HepG2 (cell line): ENCODE measurements around the gene IL1RAPL2. TPM values are rescaled to one million over a fixed set of nuclear protein-coding genes. Genes with fewer than 3 reads are reported as not detected.

ENCODE experiments used
- ATAC-seq: fragments of 200-7000 bp; cut with Tn5 transposase; 3 replicates; pipeline ENCODE4 v1.9.1; 2020; ENCODE audit warnings: mild to moderate bottlenecking, moderate library complexity
- BruUV-seq: library from RNA; stranded (reverse); fragments of 400-500 nt; replicated peaks from 2 replicates; lab custom pipeline; 2021; lab: Mats Ljungman, UMichigan
- CTCF ChIA-PET: fragments of 300-600 bp; formaldehyde crosslinking; extraction: SDS; loops from one replicate; lab custom pipeline; 2021; ENCODE audit warnings: low total read pairs, inconsistent platforms, low intra/inter-chr PET ratio; lab: Yijun Ruan, JAX
- POLR2A ChIA-PET: fragments of 350-600 bp; sonication (Branson Sonifier 250); formaldehyde crosslinking; loops from one replicate; lab custom pipeline; 2020; ENCODE audit warnings: antibody characterized with exemption, inconsistent platforms; lab: Yijun Ruan, JAX
- DNase-seq: peaks from one replicate; pipeline ENCODE4 v3.0.0-alpha.2; 2015; ENCODE audit warnings: low spot score
- FAIRE-seq: peaks from 3 replicates; lab custom pipeline; 2011; peaks lifted over from hg19 to GRCh38; lab: Jason Lieb, UNC
- H2AFZ ChIP-seq: one replicate; pipeline ENCODE4 v1.6.1; 2011; ENCODE audit warnings: low read length, inconsistent platforms
- H3K27ac ChIP-seq: fragments of 300-600 bp; 3 replicates; pipeline ENCODE4 v1.8.0; 2011; ENCODE audit warnings: mixed run types, mild to moderate bottlenecking, mixed read lengths, low read length, inconsistent platforms; ENCODE audit not compliant: insufficient read depth; ENCODE audit errors: extremely low read length
- H3K27me3 ChIP-seq, 2 experiments: fragments of 200-600 bp in 1 of 2; 2 replicates in 1 of 2; 3 replicates in 1 of 2; pipeline versions ENCODE4 v1.6.0 to v1.8.0; 2011; ENCODE audit warnings: low read length in 2 of 2, mild to moderate bottlenecking in 2 of 2, moderate library complexity in 2 of 2, inconsistent platforms in 1 of 2; ENCODE audit not compliant: insufficient read depth in 2 of 2, control insufficient read depth in 1 of 2
- H3K36me3 ChIP-seq, 2 experiments: fragments of 200-600 bp in 1 of 2; replicated peaks in 1 of 2; 2 replicates in 1 of 2; 3 replicates in 1 of 2; pipeline versions ENCODE4 v1.5.1 to v1.8.0; 2011; ENCODE audit warnings: low read length in 2 of 2, inconsistent platforms in 1 of 2; ENCODE audit not compliant: insufficient read depth in 2 of 2, control insufficient read depth in 1 of 2
- H3K4me1 ChIP-seq: 2 replicates; pipeline ENCODE4 v1.5.1; 2012; ENCODE audit warnings: low read length, inconsistent platforms; ENCODE audit not compliant: insufficient read depth
- H3K4me2 ChIP-seq: 2 replicates; pipeline ENCODE4 v1.6.0; 2011; ENCODE audit warnings: low read depth, low read length, inconsistent platforms
- H3K4me3 ChIP-seq, 3 experiments: fragments of 200-600 bp in 1 of 3; sonication (generic), shearing (Covaris generic) in 1 of 3; replicated peaks in 1 of 3; 2 replicates each; pipeline ENCODE4 v1.5.1; 2011 to 2016; ENCODE audit warnings: low read length in 3 of 3, inconsistent platforms in 2 of 3, low read depth in 2 of 3, mild to moderate bottlenecking in 2 of 3, control low read depth in 1 of 3, mixed read lengths in 1 of 3; ENCODE audit not compliant: insufficient read depth in 1 of 3
- H3K79me2 ChIP-seq: one replicate; pipeline ENCODE4 v1.6.1; 2011; ENCODE audit warnings: low read length, inconsistent platforms; ENCODE audit not compliant: insufficient read depth
- H3K9ac ChIP-seq: 2 replicates; pipeline ENCODE4 v1.6.0; 2011; ENCODE audit warnings: mild to moderate bottlenecking, low read depth, low read length, inconsistent platforms; ENCODE audit not compliant: insufficient read depth
- H3K9me3 ChIP-seq: 2 replicates; pipeline ENCODE4 v1.5.1; 2012; ENCODE audit warnings: mild to moderate bottlenecking, low read length
- H4K20me1 ChIP-seq: 2 replicates; pipeline ENCODE4 v1.6.0; 2011; ENCODE audit warnings: inconsistent platforms, mild to moderate bottlenecking, low read length, moderate library complexity; ENCODE audit not compliant: insufficient read depth
- CBX2 ChIP-seq, 2 experiments: fragments of 200-600 bp in 1 of 2; sonication (generic); formaldehyde crosslinking in 1 of 2; IDR thresholded peaks; 2 replicates each; pipeline versions ENCODE4 v1.7.0 to v1.8.1; 2018 to 2022; ENCODE audit warnings: low read depth in 2 of 2, low read length in 1 of 2, mild to moderate bottlenecking in 1 of 2, missing genetic modification reagents in 1 of 2
- KDM4B ChIP-seq: sonication (generic); formaldehyde crosslinking; IDR thresholded peaks from 2 replicates; pipeline ENCODE4 v1.4.0; 2020; ENCODE audit warnings: missing genetic modification reagents
- MAFF ChIP-seq: IDR thresholded peaks from 2 replicates; pipeline ENCODE4 v1.6.1; 2011; ENCODE audit warnings: low read depth, low read length, improper control_type of control experiment
- NR2F2 ChIP-seq: IDR thresholded peaks from 2 replicates; pipeline ENCODE4 v1.6.1; 2012; ENCODE audit warnings: low read depth, inconsistent platforms, borderline replicate concordance
- WGBS: methylation state at CpG from one replicate; pipeline ENCODE4 v1.1.6; 2017; ENCODE audit warnings: low lambda C conversion rate; 5-methylcytosine and 5-hydroxymethylcytosine counted together
- in situ Hi-C: cut with HindIII; loops from 2 replicates; pipeline ENCODE4 v1.10.0; 2017; ENCODE audit warnings: low pct_unique_long_range_greater_than_20kb; ENCODE audit not compliant: extremely low pct_ligation_motif_present
- intact Hi-C: fragments of 100-400 bp; cut with micrococcal nuclease; formaldehyde crosslinking; loops from one replicate; pipeline ENCODE4 v1.10.0; 2022; ENCODE audit not compliant: unreplicated experiment
- polyA plus RNA-seq, 8 experiments: library from polyadenylated mRNA; depleted of rRNA in 3 of 8; stranded (reverse) in 7 of 8; unstranded in 1 of 8; fragments of >200 nt; fragmentation: Illumina TruSeq in 4 of 8; extraction: Trizol in 4 of 8; gene quantifications; 2 replicates each; pipeline versions ENCODE4 v1.2.1 to v1.2.3, GENCODE V29; 2011 to 2016; ENCODE audit warnings: low read depth in 4 of 8, missing spikeins in 1 of 8, mixed read lengths in 1 of 8; ENCODE audit not compliant: insufficient read depth in 1 of 8
- total RNA-seq, 5 experiments: library from RNA; depleted of rRNA; stranded (reverse); fragments of >200 nt; fragmentation: Illumina TruSeq; extraction: Trizol; gene quantifications; 2 replicates each; pipeline ENCODE4 v1.2.3, GENCODE V29; 2016; ENCODE audit warnings: low read depth in 1 of 5

Gene IL1RAPL2
- total and polyA plus RNA-seq, 2 of the 13 experiments (the other 11 are each of a cell fraction or from before 2014, with no cell fraction given): not detected

GRCh38 chrX:105645667-105646357 lies 1079.8 kb downstream of the IL1RAPL2 start:
- Histone ChIP-seq H3K27ac (no peak overlapping the region), H3K9ac (no peak overlapping the region), H3K79me2 (no peaks in the 10 kb centered on the region), H3K36me3 (no peaks in the 10 kb centered on the region), H3K4me1 (no peaks in the 10 kb centered on the region), H4K20me1 (no peaks in the 10 kb centered on the region), H3K4me2 (no peak overlapping the region)
- ChIA-PET CTCF (no interaction called here), POLR2A (no interaction called here)
- ATAC-seq: no peak
- intact Hi-C loops: no loop called here
- 3% methylated on average over 5 of the region's 5 CpGs for WGBS
- FAIRE-seq: no peak
- in situ Hi-C loops: no loop called here
- no peak for DNase-seq
- TF ChIP-seq KDM4B (CRISPR knock-in tag) (no peak), MAFF (no peak), CBX2 (IDR thresholded peaks at IDR 0.05; ENCODE audit: low read depth, low read length) (no peak), CBX2 (CRISPR knock-in tag; IDR thresholded peaks at IDR 0.05; ENCODE audit: low read depth) (no peak)
- TF ChIP-seq, all 625 proteins: peak for 0
- no TSS peak for BruUV-seq
- Histone ChIP-seq H3K4me3 (no peak overlapping the region), H3K9me3 (no peaks in the 10 kb centered on the region), H3K27me3 (no peaks in the 10 kb centered on the region), H2AFZ (no peak overlapping the region)

GRCh38 chrX:105646592-105647372 lies 1080.8 kb downstream of the IL1RAPL2 start:
- no peak for FAIRE-seq

More at GRCh38 chrX:105646592-105647372, 1080.8 kb downstream of the IL1RAPL2 start:
- Histone ChIP-seq H4K20me1 (no peaks in the 10 kb centered on the region), H3K79me2 (no peaks in the 10 kb centered on the region), H3K36me3 (no peaks in the 10 kb centered on the region), H3K4me3 (no peak overlapping the region), H3K9me3 (no peaks in the 10 kb centered on the region), H3K4me1 (no peaks in the 10 kb centered on the region), H3K4me2 (no peak overlapping the region), H3K27me3 (no peaks in the 10 kb centered on the region), H3K27ac (no peak overlapping the region), H3K9ac (no peak overlapping the region), H2AFZ (no peak overlapping the region)
- ChIA-PET POLR2A (no interaction called here), CTCF (no interaction called here)
- BruUV-seq: no TSS peak
- intact Hi-C loops (no loop called here), in situ Hi-C loops (no loop called here)
- ATAC-seq (no peak), DNase-seq (no peak)
- no peak for TF ChIP-seq NR2F2
- whole genome bisulfite sequencing: 53% methylated on average over 5 of the region's 17 CpGs
